MM.1S (cell line): ENCODE data around the gene GRK2.

Source experiments
- CTCF ChIP-seq: fragments of 300-600 bp; sonication (generic); IDR thresholded peaks from 2 replicates; pipeline ENCODE4 v1.5.1; 2016; ENCODE audit warnings: antibody characterized with exemption, low read length, mixed read lengths
- EZH2 ChIP-seq: fragments of 300-600 bp; sonication (generic); optimal IDR thresholded peaks from 2 replicates; pipeline ENCODE3; 2017; ENCODE audit warnings: low read depth, mild to moderate bottlenecking, antibody characterized with exemption, low read length, mixed read lengths
- EZH2phosphoT487 ChIP-seq: fragments of 300-600 bp; sonication (generic); IDR thresholded peaks from 2 replicates; pipeline ENCODE4 v1.6.1; 2018; ENCODE audit warnings: antibody characterized with exemption, low read length

GRCh38 chr11:67323526-67323925, 57.3 kb downstream of the GRK2 start:
- no peak for TF ChIP-seq CTCF
- no peak for TF ChIP-seq EZH2phosphoT487
- no peak for TF ChIP-seq EZH2
